Endothelial cell of umbilical vein (primary cell): ENCODE data around the gene HGF. TPM values are rescaled to one million over a fixed set of nuclear protein-coding genes. Genes with fewer than 3 reads are reported as not detected.

Experiments used
- BruUV-seq: library from RNA; stranded (reverse); fragments of 400-500 nt; replicated peaks from 2 replicates; lab custom pipeline; 2021; lab: Mats Ljungman, UMichigan
- CTCF ChIA-PET: fragments of 300-600, 350-600 bp; sonication (Branson Sonifier 250); formaldehyde crosslinking; loops from one replicate; lab custom pipeline; 2021; ENCODE audit warnings: antibody characterized with exemption, inconsistent platforms; lab: Charles Lee
- POLR2A ChIA-PET: fragments of 300-600, 350-600 bp; sonication (Branson Sonifier 250); formaldehyde crosslinking; loops from one replicate; lab custom pipeline; 2021; ENCODE audit warnings: antibody characterized with exemption, inconsistent platforms; lab: Charles Lee
- DNase-seq: peaks from one replicate; pipeline ENCODE4 v3.0.0-alpha.2; 2011; ENCODE audit warnings: low read depth, low spot score
- FAIRE-seq: peaks from 2 replicates; lab custom pipeline; 2011; peaks lifted over from hg19 to GRCh38; lab: Jason Lieb, UNC
- H2AFZ ChIP-seq: 2 replicates; pipeline ENCODE4 v1.6.0; 2012; ENCODE audit warnings: low read depth, low read length, control low read depth, inconsistent platforms
- H3K27ac ChIP-seq: 2 replicates; pipeline ENCODE4 v1.5.1; 2011; ENCODE audit warnings: low read depth, mild to moderate bottlenecking, control low read depth, low read length, moderate library complexity; ENCODE audit not compliant: insufficient read depth
- H3K27me3 ChIP-seq, 2 experiments: 2 replicates each; pipeline versions ENCODE4 v1.6.0 to v1.6.1; 2011; ENCODE audit warnings: low read length in 2 of 2, mixed read lengths in 1 of 2; ENCODE audit not compliant: control insufficient read depth in 2 of 2, insufficient read depth in 2 of 2
- H3K36me3 ChIP-seq, 2 experiments: 2 replicates in 1 of 2; 3 replicates in 1 of 2; pipeline ENCODE4 v1.5.1; 2011; ENCODE audit warnings: low read length in 2 of 2, mild to moderate bottlenecking in 1 of 2, moderate library complexity in 1 of 2; ENCODE audit not compliant: control insufficient read depth in 2 of 2, insufficient read depth in 2 of 2; ENCODE audit errors: extremely low read depth in 1 of 2
- H3K4me1 ChIP-seq: 3 replicates; pipeline ENCODE4 v1.5.1; 2011; ENCODE audit warnings: mild to moderate bottlenecking, low read length; ENCODE audit not compliant: control insufficient read depth, insufficient read depth; ENCODE audit errors: extremely low read depth
- H3K4me2 ChIP-seq: 2 replicates; pipeline ENCODE4 v1.6.1; 2011; ENCODE audit warnings: low read length, control low read depth, mixed read lengths; ENCODE audit not compliant: insufficient read depth
- H3K4me3 ChIP-seq, 3 experiments: fragments of 200-600 bp in 1 of 3; sonication (generic), shearing (Covaris generic) in 1 of 3; replicated peaks in 1 of 3; 2 replicates each; pipeline ENCODE4 v1.5.1; 2011 to 2016; ENCODE audit warnings: control low read depth in 3 of 3, low read length in 3 of 3, mild to moderate bottlenecking in 2 of 3, inconsistent platforms in 1 of 3, low read depth in 1 of 3, moderate library complexity in 1 of 3; ENCODE audit not compliant: insufficient read depth in 1 of 3
- H3K79me2 ChIP-seq: 2 replicates; pipeline ENCODE4 v1.6.0; 2012; ENCODE audit warnings: low read length, inconsistent platforms; ENCODE audit not compliant: control insufficient read depth, insufficient read depth
- H3K9ac ChIP-seq: replicated peaks from 2 replicates; pipeline ENCODE3; 2011; ENCODE audit warnings: low read length, control low read depth; ENCODE audit not compliant: insufficient read depth; ENCODE audit errors: extremely low read depth
- H3K9me1 ChIP-seq: replicated peaks from 3 replicates; pipeline ENCODE4 v1.6.0; 2011; ENCODE audit warnings: mild to moderate bottlenecking, low read length; ENCODE audit not compliant: control insufficient read depth, insufficient read depth; ENCODE audit errors: extremely low read depth
- H3K9me3 ChIP-seq: replicated peaks from 2 replicates; pipeline ENCODE4 v1.5.1; 2012; ENCODE audit warnings: low read length, inconsistent platforms; ENCODE audit not compliant: control insufficient read depth, insufficient read depth
- H4K20me1 ChIP-seq: replicated peaks from 2 replicates; pipeline ENCODE3; 2011; ENCODE audit warnings: mild to moderate bottlenecking, low read length; ENCODE audit not compliant: control insufficient read depth, insufficient read depth; ENCODE audit errors: extremely low read depth
- CTCF ChIP-seq, 2 donors: IDR thresholded peaks; 1 replicate in 1 of 2; 2 replicates in 1 of 2; pipeline ENCODE4 v1.5.1; 2011; ENCODE audit warnings: low read length in 2 of 2, mild to moderate bottlenecking in 2 of 2, moderate library complexity in 2 of 2, control low read depth in 1 of 2, inconsistent platforms in 1 of 2, low read depth in 1 of 2; ENCODE audit not compliant: insufficient read depth in 1 of 2; ENCODE audit errors: extremely low read depth in 1 of 2
- EZH2 ChIP-seq: IDR thresholded peaks from 2 replicates; pipeline ENCODE4 v1.6.1; 2012; ENCODE audit warnings: borderline replicate concordance, low read depth, mild to moderate bottlenecking, moderate library complexity, low read length, inconsistent platforms; ENCODE audit not compliant: severe bottlenecking
- FOS ChIP-seq: IDR thresholded peaks from 2 replicates; pipeline ENCODE4 v1.6.1; 2011; ENCODE audit warnings: mild to moderate bottlenecking, low read length, moderate library complexity, borderline replicate concordance; ENCODE audit not compliant: insufficient read depth
- GATA2 ChIP-seq: IDR thresholded peaks from 2 replicates; pipeline ENCODE4 v1.7.0; 2011; ENCODE audit warnings: low read depth, mild to moderate bottlenecking, moderate library complexity, mixed read lengths, low read length; ENCODE audit not compliant: insufficient read length, insufficient read depth
- JUN ChIP-seq: IDR thresholded peaks from 2 replicates; pipeline ENCODE4 v1.6.1; 2011; ENCODE audit warnings: borderline replicate concordance, low read depth; ENCODE audit not compliant: insufficient read length, insufficient read depth
- MYC ChIP-seq: IDR thresholded peaks from one replicate; pipeline ENCODE4 v1.6.1; 2011; ENCODE audit warnings: mild to moderate bottlenecking, low read depth, low read length
- POLR2A ChIP-seq: IDR thresholded peaks from 2 replicates; pipeline ENCODE4 v1.6.1; 2012; ENCODE audit warnings: low read depth, mild to moderate bottlenecking, control low read depth, low read length
- POLR2AphosphoS5 ChIP-seq: IDR thresholded peaks from 2 replicates; pipeline ENCODE4 v1.6.1; 2012; ENCODE audit warnings: low read depth, mild to moderate bottlenecking, control low read depth, low read length, moderate library complexity; ENCODE audit not compliant: insufficient read depth
- dilution Hi-C: fragments of 300-500 bp; cut with MboI; formaldehyde crosslinking; loops from one replicate; pipeline ENCODE4 v1.15.0; 2019; ENCODE audit warnings: low sequenced_read_pairs; ENCODE audit not compliant: extremely low pct_ligation_motif_present
- intact Hi-C: fragments of 100-400 bp; cut with micrococcal nuclease; formaldehyde crosslinking; loops from one replicate; pipeline ENCODE4 v1.10.0; 2022
- polyA plus RNA-seq, 4 experiments: library from polyadenylated mRNA; depleted of rRNA in 3 of 4; stranded (reverse) in 3 of 4; unstranded in 1 of 4; fragments of >200 nt; gene quantifications; 2 replicates each; pipeline versions ENCODE4 v1.2.1 to v1.2.3, GENCODE V29; 2011 to 2012; ENCODE audit warnings: missing spikeins in 1 of 4
- total RNA-seq: library from RNA; stranded (reverse); gene quantifications from 2 replicates; pipeline ENCODE4 v1.2.3, GENCODE V29; 2021
- TF ChIP-seq, protein P1 (sequence below): IDR thresholded peaks from 2 replicates; pipeline ENCODE4 v1.6.1; 2011; ENCODE audit not compliant: insufficient read depth, insufficient read length

HGF gene
- total and polyA plus RNA-seq, 2 donors (not counting 3 experiments of a cell fraction or from before 2014, with no cell fraction given), result 0.15 to 0.18 TPM

GRCh38 chr7:81803267-81803666 is 33.4 kb upstream of the HGF start:
- intact Hi-C loops (no loop called here), dilution Hi-C loops (no loop called here)
- Histone ChIP-seq H4K20me1 (no peaks in the 10 kb centered on the region), H3K9ac (no peak overlapping the region), H3K79me2 (no peaks in the 10 kb centered on the region), H3K36me3 (no peaks in the 10 kb centered on the region), H3K27me3 (no peaks in the 10 kb centered on the region), H2AFZ (no peak overlapping the region), H3K4me2 (no peak overlapping the region), H3K9me1 (no peaks in the 10 kb centered on the region), H3K27ac (no peak overlapping the region), H3K9me3 (no peaks in the 10 kb centered on the region), H3K4me3 (no peak overlapping the region), H3K4me1 (no peaks in the 10 kb centered on the region)
- CTCF ChIA-PET, result interaction anchor here (1.3 kb wide), 1 partner anchor 13 kb away, joined by 3 read pairs; no protein-coding TSS in a partner anchor
- no peak for TF ChIP-seq POLR2A
- no peak for TF ChIP-seq CTCF (IDR thresholded peaks at IDR 0.05; ENCODE audit: extremely low read depth in 1 of 2, insufficient read depth in 1 of 2, low read depth in 1 of 2, low read length in 2 of 2)
- TF ChIP-seq FOS, result no peak
- TF ChIP-seq, protein P1, sequence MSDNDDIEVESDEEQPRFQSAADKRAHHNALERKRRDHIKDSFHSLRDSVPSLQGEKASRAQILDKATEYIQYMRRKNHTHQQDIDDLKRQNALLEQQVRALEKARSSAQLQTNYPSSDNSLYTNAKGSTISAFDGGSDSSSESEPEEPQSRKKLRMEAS, result no peak
- no peak for TF ChIP-seq EZH2
- TF ChIP-seq POLR2AphosphoS5, result no peak
- no peak for TF ChIP-seq MYC
- TF ChIP-seq GATA2, result no peak
- TF ChIP-seq JUN, result no peak
- POLR2A ChIA-PET, result no interaction called here
- FAIRE-seq (no peak), DNase-seq (no peak)
- no TSS peak for BruUV-seq
